ENCODE results near the gene MAZ.

Gene MAZ

GRCh38 chr16:29837841-29838240 is 31.5 kb downstream of the MAZ start:
- no peaks in the 10 kb centered on the region for H3K27me3 ChIP-seq (ENCODE audit: insufficient read depth, low read depth, severe bottlenecking)
- H3K4me3 ChIP-seq (ENCODE audit: low read depth, low read length): no peak overlapping the region
- TF ChIP-seq CTCF (IDR thresholded peaks at IDR 0.05; ENCODE audit: low read depth, low read length): no peak
- DNase-seq: no peak
- no peaks in the 10 kb centered on the region for H3K36me3 ChIP-seq
- H3K9me3 ChIP-seq (ENCODE audit: severe bottlenecking): no peaks in the 10 kb centered on the region
- H3K27ac ChIP-seq: no peak overlapping the region

- H3K4me3 ChIP-seq (ENCODE audit: low read depth, low read length): no peak overlapping the region
- no peak for DNase-seq
- H3K27ac ChIP-seq: no peak overlapping the region
- H3K9me3 ChIP-seq (ENCODE audit: severe bottlenecking): no peaks in the 10 kb centered on the region
- no peaks in the 10 kb centered on the region for H3K36me3 ChIP-seq
- TF ChIP-seq CTCF (IDR thresholded peaks at IDR 0.05; ENCODE audit: low read depth, low read length): no peak
- H3K27me3 ChIP-seq (ENCODE audit: insufficient read depth, low read depth, severe bottlenecking): no peaks in the 10 kb centered on the region
These were observed 33.5 kb downstream of the MAZ start for GRCh38 chr16:29839822-29840221.

- Histone ChIP-seq H3K9me3 (ENCODE audit: severe bottlenecking) (no peaks in the 10 kb centered on the region), H3K36me3 (no peaks in the 10 kb centered on the region), H3K27ac (no peak overlapping the region), H3K27me3 (ENCODE audit: insufficient read depth, low read depth, severe bottlenecking) (no peaks in the 10 kb centered on the region), H3K4me3 (ENCODE audit: low read depth, low read length) (no peak overlapping the region)
- no peak for DNase-seq
- no peak for TF ChIP-seq CTCF (IDR thresholded peaks at IDR 0.05; ENCODE audit: low read depth, low read length)
These were observed 33.9 kb downstream of the MAZ start for GRCh38 chr16:29840240-29840639.

- DNase-seq: no peak
- TF ChIP-seq CTCF (IDR thresholded peaks at IDR 0.05; ENCODE audit: low read depth, low read length): no peak
- no peaks in the 10 kb centered on the region for H3K36me3 ChIP-seq
These were observed 35.3 kb downstream of the MAZ start for GRCh38 chr16:29841631-29842030.

GRCh38 chr16:29842732-29843346 is 36.5 kb downstream of the MAZ start:
- Histone ChIP-seq H3K27me3 (ENCODE audit: insufficient read depth, low read depth, severe bottlenecking) (no peaks in the 10 kb centered on the region), H3K9me3 (ENCODE audit: severe bottlenecking) (no peaks in the 10 kb centered on the region), H3K27ac (no peak overlapping the region), H3K4me3 (ENCODE audit: low read depth, low read length) (no peak overlapping the region), H3K36me3 (no peaks in the 10 kb centered on the region)
- peak; percentile 29; the same call in 1 of the 2 replicates for TF ChIP-seq CTCF (IDR thresholded peaks at IDR 0.05; ENCODE audit: low read depth, low read length)
- no peak for DNase-seq

More at GRCh38 chr16:29841631-29842030, 35.3 kb downstream of the MAZ start:
- Histone ChIP-seq H3K4me3 (ENCODE audit: low read depth, low read length) (no peak overlapping the region), H3K27ac (no peak overlapping the region), H3K9me3 (ENCODE audit: severe bottlenecking) (no peaks in the 10 kb centered on the region), H3K27me3 (ENCODE audit: insufficient read depth, low read depth, severe bottlenecking) (no peaks in the 10 kb centered on the region)

- Histone ChIP-seq H3K27me3 (ENCODE audit: insufficient read depth, low read depth, severe bottlenecking) (no peaks in the 10 kb centered on the region), H3K27ac (no peak overlapping the region), H3K4me3 (ENCODE audit: low read depth, low read length) (no peak overlapping the region), H3K36me3 (no peaks in the 10 kb centered on the region), H3K9me3 (ENCODE audit: severe bottlenecking) (no peaks in the 10 kb centered on the region)
- no peak for TF ChIP-seq CTCF (IDR thresholded peaks at IDR 0.05; ENCODE audit: low read depth, low read length)
- no peak for DNase-seq
These were observed 37.6 kb downstream of the MAZ start for GRCh38 chr16:29843931-29844330.

Measured in WERI-Rb-1 (cell line).